Thymus (tissue), 11 donors: Measurements from ENCODE around the gene PITRM1. TPM values are rescaled to one million over a fixed set of nuclear protein-coding genes. Genes with fewer than 3 reads are reported as not detected.
"Not testable (repeated sequence)": the region's sequence is repeated elsewhere in the genome, so short reads cannot be mapped to it uniquely, and the experiment has no call there.

Source experiments
- DNase-seq, 9 donors: peaks; one replicate each; pipeline ENCODE4 v3.0.0-alpha.2; 2013; ENCODE audit warnings: low spot score in 9 of 9, low read depth in 6 of 9, missing footprints in 1 of 9
- H3K27ac ChIP-seq, 2 donors: one replicate each; pipeline ENCODE4 v1.5.1; 2013; ENCODE audit warnings: control low read depth in 1 of 2, low read depth in 1 of 2, low read length in 1 of 2, mild to moderate bottlenecking in 1 of 2, moderate library complexity in 1 of 2
- H3K27me3 ChIP-seq, 2 donors: one replicate each; pipeline ENCODE4 v1.5.1; 2013; ENCODE audit warnings: low read length in 1 of 2; ENCODE audit not compliant: control insufficient read depth in 2 of 2, insufficient read depth in 1 of 2
- H3K36me3 ChIP-seq, 2 donors: one replicate each; pipeline ENCODE4 v1.5.1; 2013; ENCODE audit warnings: low read length in 1 of 2, mild to moderate bottlenecking in 1 of 2, moderate library complexity in 1 of 2; ENCODE audit not compliant: control insufficient read depth in 2 of 2, insufficient read depth in 2 of 2
- H3K4me1 ChIP-seq, 2 donors: one replicate each; pipeline ENCODE4 v1.5.1; 2013; ENCODE audit warnings: low read length in 2 of 2; ENCODE audit not compliant: control insufficient read depth in 2 of 2, insufficient read depth in 2 of 2
- H3K4me3 ChIP-seq, 2 donors: one replicate each; pipeline ENCODE4 v1.5.1; 2013; ENCODE audit warnings: low read length in 2 of 2, control low read depth in 1 of 2, mild to moderate bottlenecking in 1 of 2
- H3K9me3 ChIP-seq, 2 donors: one replicate each; pipeline ENCODE4 v1.5.1; 2013; ENCODE audit warnings: low read length in 1 of 2, mild to moderate bottlenecking in 1 of 2; ENCODE audit not compliant: control insufficient read depth in 2 of 2, insufficient read depth in 1 of 2
- WGBS: extraction: QIAGEN DNeasy Blood & Tissue Kit; methylation state at CpG from one replicate; pipeline ENCODE4 v1.1.7; 2013; 5-methylcytosine and 5-hydroxymethylcytosine counted together
- polyA plus RNA-seq: library from polyadenylated mRNA; stranded (reverse); fragments of 200-250 nt; gene quantifications from one replicate; pipeline ENCODE4 v1.2.3, GENCODE V29; 2013
- total RNA-seq: library from RNA; stranded (reverse); fragments of 120-200 nt; gene quantifications from one replicate; pipeline ENCODE4 v1.2.4, GENCODE V29; 2013
- donor health status: healthy.

PITRM1 gene
- total and polyA plus RNA-seq, 2 donors: 50.1 to 159 TPM

DNA sequence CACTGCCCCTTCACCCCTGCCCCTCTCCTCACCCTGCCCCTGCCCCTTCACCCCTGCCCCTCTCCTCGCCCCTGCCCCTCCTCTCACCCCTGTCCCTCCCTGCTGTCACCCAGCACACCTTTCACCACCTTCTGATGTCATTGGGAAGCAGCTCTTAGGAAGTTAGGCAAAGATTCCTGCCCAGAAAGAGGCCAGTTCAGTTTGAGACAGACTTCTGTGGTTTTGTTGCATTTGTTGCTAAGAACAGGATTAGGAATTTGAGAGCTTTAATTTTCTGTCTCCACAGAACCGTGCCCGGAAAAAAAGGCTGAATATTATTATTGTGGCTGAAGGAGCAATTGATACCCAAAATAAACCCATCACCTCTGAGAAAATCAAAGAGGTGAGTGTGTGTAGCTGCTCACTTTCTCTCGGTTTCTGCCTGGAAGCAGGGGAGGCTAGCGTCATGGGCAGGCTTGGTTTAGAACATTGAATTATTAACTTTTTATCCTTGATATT, 65.6 kb downstream of the PITRM1 start:
- Histone ChIP-seq H3K4me3 (no peak overlapping the region), H3K36me3 (peaks cover 65 to 75% of the 10 kb centered on the region in 2 donors), H3K9me3 (no peaks in the 10 kb centered on the region), H3K27me3 (no peaks in the 10 kb centered on the region), H3K27ac (no peak overlapping the region), H3K4me1 (no peaks in the 10 kb centered on the region)
- 94% methylated on average over 5 of the region's 5 CpGs for WGBS
- DNase-seq: no peak

DNA sequence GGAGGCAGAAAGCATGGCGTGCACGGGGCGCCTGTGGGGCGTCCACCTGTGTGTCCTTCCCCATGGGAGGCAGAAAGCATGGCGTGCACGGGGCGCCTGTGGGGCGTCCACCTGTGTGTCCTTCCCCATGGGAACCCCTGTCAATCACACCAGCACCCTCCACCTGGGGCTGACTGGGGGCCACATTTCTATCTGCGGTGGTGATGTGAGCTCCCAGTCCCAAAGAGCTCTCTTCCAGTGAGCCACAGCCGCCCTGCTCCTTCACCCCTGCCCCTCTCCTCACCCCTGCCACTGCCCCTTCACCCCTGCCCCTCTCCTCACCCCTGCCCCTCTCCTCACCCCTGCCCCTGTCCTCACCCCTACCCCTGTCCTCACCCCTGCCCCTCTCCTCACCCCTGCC, 66.3 kb downstream of the PITRM1 start:
- not testable (repeated sequence) for H3K9me3 ChIP-seq, H3K4me3 ChIP-seq, H3K4me1 ChIP-seq, DNase-seq, H3K27ac ChIP-seq, H3K27me3 ChIP-seq
- WGBS: 97% methylated on average over 6 of the region's 10 CpGs
- H3K36me3 ChIP-seq: peaks cover 64 to 74% of the 10 kb centered on the region in 2 donors

DNA sequence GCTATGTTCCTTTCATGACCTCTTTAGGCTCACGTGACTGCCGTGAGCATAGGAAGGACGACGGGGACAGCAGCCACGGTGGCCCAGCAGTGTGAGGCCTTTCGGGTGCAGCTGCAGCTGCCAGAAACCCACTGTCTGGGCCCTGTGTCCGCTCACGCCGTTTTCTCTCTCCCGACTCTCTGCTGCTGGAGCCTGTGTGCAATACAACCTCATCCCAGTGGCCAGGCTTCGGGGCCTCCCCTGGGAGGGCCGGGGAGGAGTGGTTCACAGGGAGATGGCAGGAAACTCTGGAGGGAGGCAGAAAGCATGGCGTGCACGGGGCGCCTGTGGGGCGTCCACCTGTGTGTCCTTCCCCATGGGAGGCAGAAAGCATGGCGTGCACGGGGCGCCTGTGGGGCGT, 66.7 kb downstream of the PITRM1 start:
- H3K4me3 ChIP-seq: no peak overlapping the region
- H3K36me3 ChIP-seq: peaks cover 68 to 74% of the 10 kb centered on the region in 2 donors
- no peaks in the 10 kb centered on the region for H3K9me3 ChIP-seq
- WGBS: 86% methylated on average over 16 of the region's 20 CpGs
- H3K27me3 ChIP-seq: no peaks in the 10 kb centered on the region
- no peak overlapping the region for H3K27ac ChIP-seq
- no peaks in the 10 kb centered on the region for H3K4me1 ChIP-seq
- DNase-seq: no peak

DNA sequence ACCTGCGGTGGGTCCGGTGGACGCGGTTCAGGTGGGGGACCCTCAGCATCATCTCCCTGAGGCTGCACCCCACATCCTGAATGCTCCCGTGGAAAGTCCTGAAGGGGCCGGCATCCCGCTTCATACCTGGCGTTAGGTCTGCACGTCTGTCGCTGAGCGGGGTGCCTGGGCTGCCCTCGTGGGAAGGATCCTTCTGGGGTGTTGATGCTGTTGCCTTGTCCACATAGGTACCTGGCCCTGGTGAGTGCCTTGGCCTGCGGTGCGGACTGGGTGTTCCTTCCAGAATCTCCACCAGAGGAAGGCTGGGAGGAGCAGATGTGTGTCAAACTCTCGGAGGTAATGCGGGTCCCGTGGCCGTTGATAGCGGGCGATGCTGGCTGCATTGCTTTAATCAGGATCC, 67.4 kb downstream of the PITRM1 start:
- Histone ChIP-seq H3K9me3 (no peaks in the 10 kb centered on the region), H3K36me3 (peaks cover 75 to 77% of the 10 kb centered on the region in 2 donors), H3K27me3 (no peaks in the 10 kb centered on the region), H3K4me1 (no peaks in the 10 kb centered on the region), H3K27ac (no peak overlapping the region), H3K4me3 (no peak overlapping the region)
- DNase-seq: no peak
- WGBS: 96% methylated on average over 20 of the region's 20 CpGs

DNA sequence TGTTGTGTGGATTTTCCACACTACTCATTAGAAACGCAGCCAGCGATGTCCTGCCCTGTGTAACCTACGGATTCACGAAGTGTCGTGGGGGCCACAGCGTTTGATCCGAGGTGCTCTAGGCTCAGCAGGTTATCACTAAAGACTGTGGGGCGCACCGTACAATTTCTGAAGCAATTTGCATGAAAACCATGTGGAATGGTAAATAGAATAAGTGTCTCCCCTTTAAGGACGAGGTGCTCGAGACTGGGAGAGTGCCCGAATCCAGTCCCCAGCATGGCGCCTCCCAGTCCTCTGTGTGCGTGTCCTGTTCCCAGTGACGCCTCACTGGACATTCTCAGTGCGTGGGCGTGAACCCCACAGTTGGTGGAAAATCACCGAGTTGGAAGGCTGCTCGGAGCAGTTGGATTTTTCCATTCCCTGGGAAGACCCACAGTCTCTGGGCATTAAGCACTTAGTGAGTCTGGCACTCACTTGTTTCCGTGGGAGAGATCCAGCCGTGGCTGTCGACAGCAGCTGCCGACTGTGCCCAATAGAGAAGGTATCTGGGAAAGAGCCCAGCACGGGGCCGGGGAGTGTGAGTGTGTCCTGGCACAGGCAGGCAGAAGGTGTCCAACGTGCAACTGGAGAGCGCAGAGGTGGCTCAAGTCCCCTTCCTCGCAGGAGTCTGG, 68.2 kb downstream of the PITRM1 start:
- WGBS: 89% methylated on average over 28 of the region's 28 CpGs
- H3K27me3 ChIP-seq: no peaks in the 10 kb centered on the region
- no peak overlapping the region for H3K4me3 ChIP-seq
- no peaks in the 10 kb centered on the region for H3K4me1 ChIP-seq
- DNase-seq: no peak
- H3K9me3 ChIP-seq: no peaks in the 10 kb centered on the region
- H3K36me3 ChIP-seq: peaks cover 73 to 79% of the 10 kb centered on the region in 2 donors
- no peak overlapping the region for H3K27ac ChIP-seq

DNA sequence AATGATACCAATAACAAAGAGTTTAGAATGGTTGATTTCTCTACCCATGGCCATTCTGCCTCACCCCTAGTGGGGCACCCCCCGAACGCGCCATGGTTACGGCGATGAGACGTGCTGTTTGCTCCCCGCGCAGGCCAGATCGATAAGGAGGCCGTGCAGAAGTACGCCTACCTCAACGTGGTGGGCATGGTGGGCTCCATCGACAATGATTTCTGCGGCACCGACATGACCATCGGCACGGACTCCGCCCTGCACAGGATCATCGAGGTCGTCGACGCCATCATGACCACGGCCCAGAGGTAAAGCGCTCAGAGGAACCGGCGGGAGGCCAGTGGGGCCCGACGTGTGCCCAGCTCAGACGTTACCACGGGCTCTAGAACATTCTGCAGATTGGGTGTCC, 68.9 kb downstream of the PITRM1 start:
- no peak overlapping the region for H3K4me3 ChIP-seq
- no peaks in the 10 kb centered on the region for H3K9me3 ChIP-seq
- no peak overlapping the region for H3K27ac ChIP-seq
- 96% methylated on average over 30 of the region's 30 CpGs for WGBS
- H3K27me3 ChIP-seq: no peaks in the 10 kb centered on the region
- H3K36me3 ChIP-seq: peaks cover 73 to 76% of the 10 kb centered on the region in 2 donors
- no peak for DNase-seq
- no peaks in the 10 kb centered on the region for H3K4me1 ChIP-seq

DNA sequence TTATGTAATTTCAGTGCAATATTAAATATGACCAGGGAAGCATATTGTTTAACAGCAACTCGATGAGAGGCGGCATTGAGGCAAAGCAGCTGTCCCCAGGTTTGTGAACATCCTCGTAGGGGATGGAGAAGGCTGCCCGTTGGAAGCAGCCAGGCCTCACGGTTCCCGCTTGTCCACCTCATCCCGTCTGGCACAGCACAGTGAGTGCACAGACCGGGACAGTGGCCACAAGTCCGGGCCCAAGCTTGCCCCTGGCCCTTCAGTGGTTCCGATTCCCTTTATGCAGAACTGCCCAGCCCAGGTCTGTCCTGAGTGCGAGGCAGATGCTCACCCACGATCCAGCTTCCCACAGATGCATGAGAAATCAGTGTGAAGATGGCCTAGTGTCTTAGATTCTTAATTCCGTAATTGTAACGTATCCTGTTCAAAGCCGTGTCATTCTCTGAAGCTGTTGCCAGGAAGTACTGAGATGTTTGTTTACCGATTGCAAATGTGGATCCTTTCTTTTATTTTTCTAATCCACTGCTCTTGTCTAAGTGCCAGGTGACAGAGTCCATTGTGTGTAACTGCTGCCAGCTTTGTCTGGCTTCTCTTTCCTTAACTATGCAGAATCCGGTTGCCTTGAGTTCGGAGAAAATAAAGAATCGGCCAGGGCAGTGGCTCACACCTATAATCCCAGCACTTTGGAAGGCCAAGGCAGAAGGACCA, 69.7 kb downstream of the PITRM1 start:
- no peak for DNase-seq
- no peaks in the 10 kb centered on the region for H3K9me3 ChIP-seq
- 89% methylated on average over 19 of the region's 19 CpGs for WGBS
- H3K4me3 ChIP-seq: no peak overlapping the region
- H3K4me1 ChIP-seq: no peaks in the 10 kb centered on the region
- peaks cover 65 to 71% of the 10 kb centered on the region in 2 donors for H3K36me3 ChIP-seq
- H3K27ac ChIP-seq: peak overlapping the region in 1 of 2 donors; percentile 66
- H3K27me3 ChIP-seq: no peaks in the 10 kb centered on the region

DNA sequence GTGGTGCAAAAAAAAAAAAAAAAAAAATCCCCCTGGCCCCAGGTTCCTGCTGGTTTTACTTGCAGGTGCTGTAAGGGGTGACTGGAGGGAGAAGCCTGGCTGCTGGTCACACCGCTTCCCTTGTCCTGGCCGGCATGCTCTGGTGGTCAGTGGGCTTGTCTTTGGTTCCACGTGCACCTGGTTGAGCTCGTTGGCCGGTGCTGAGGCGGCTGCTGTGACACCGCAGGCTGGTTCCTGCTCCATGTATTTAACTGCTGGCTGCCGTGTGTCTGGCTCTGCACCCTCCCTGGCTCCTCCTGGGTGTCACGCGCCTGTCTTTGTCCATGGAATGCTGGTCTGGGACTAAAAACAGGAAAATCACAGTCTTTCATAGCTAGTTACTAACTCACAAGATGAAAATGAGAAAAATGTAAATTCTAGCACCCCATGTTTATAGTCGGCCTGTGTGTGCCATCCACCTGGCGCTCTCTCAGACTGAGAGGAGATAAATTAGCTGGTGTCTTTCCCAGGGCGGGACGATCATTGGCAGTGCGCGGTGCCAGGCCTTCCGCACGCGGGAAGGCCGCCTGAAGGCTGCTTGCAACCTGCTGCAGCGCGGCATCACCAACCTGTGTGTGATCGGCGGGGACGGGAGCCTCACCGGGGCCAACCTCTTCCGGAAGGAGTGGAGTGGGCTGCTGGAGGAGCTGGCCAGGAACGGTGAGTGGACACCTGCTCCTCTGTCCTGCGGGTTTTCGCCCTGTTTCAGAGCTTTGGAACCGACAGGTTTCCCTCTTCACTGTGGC, 71.5 kb downstream of the PITRM1 start:
- Histone ChIP-seq H3K9me3 (no peaks in the 10 kb centered on the region), H3K4me3 (no peak overlapping the region), H3K27ac (no peak overlapping the region), H3K4me1 (no peaks in the 10 kb centered on the region), H3K36me3 (peaks cover 56 to 62% of the 10 kb centered on the region in 2 donors), H3K27me3 (no peaks in the 10 kb centered on the region)
- DNase-seq: no peak
- 98% methylated on average over 31 of the region's 31 CpGs for WGBS
